GM19099 (cell line): Measurements from ENCODE around the gene HEATR5B.
A peak's percentile ranks its signal among the peaks of the same experiment; 100 is the strongest.

ENCODE experiments used
- POLR2A ChIP-seq: IDR thresholded peaks from 3 replicates; pipeline ENCODE4 v1.6.1; 2011; ENCODE audit warnings: low read depth; ENCODE audit not compliant: insufficient read length; ENCODE audit errors: extremely low read depth

HEATR5B gene

DNA sequence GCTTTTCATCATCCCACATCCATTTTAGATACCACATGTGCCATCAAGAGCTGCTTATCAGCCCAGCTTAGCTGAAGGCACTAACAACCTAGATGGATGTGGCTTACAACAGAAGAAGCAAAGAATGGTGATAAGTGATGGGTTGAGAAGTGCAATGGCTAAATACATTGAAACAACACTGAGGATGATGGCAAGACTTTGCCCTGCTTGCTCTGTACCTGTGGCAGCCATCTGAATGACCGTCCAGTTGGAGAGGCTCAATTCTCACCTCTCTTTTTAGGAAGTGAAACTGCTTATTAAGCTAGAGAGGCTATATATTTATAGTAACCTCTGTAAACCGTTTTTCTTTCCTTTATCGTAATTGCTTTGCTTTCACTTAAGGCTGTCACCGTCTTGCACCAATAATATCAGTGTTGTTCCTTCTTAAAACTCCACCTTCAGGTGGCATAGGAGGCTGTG, 5.9 kb upstream of the HEATR5B start:
- peak; percentile 32 for TF ChIP-seq POLR2A

DNA sequence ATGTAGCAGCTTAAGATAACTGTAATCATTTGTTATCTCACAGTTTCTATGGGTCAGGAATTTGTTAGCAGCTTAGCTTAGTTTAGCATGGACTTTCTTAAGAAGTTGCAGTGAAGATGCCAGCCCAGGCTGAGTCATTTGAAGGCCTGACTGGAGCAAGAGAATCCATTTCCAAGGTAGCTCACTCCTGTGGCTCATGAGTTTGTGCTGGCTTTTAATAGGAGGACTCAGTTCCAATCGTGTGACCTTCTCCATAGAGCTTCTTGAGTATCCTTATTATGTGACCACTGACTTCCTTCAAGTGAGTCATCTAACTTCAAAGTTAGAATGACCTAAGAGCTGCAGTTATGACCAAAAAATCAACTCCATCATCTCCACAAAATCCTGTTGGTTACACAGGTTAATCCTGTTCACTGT, 1.6 kb upstream of the HEATR5B start:
- TF ChIP-seq POLR2A: no peak

DNA sequence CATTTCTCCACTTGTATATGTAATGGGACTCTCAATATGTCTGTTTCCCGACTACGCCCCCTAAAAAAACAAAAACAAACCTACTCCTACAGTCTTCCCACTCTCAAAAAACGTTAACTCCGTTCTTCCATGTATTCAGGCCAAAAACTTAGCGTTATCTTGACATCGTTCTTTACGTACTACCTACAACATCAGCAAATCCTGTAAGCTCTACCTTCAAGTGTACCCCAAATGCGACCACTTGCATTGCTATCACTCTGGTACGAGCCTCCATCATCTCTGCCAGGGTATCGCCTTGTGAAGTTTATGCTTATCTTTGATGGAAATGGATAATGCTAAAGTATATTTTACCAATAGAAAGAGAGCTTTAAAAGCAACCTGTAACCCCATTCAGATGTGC, 625 bp upstream of the HEATR5B start:
- no peak for TF ChIP-seq POLR2A

DNA sequence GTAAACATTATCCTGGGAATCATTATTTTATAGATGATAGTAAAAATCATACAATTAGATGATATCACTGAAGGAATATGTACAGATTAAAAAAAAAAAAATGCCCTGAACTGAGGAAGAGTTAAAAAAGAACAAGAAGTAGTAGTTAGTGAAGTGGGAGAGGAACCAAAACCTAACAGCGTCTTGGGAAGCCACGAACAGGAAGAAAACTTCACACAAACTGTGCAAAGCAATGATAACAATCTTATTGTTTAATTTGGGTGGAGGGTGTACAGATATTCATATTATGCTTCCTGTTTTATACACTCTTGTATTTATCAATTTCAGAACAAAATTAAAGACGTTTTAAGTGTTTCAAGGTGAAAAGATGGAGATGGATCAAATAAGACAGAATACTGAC, 3.5 kb downstream of the HEATR5B start:
- no peak for TF ChIP-seq POLR2A

DNA sequence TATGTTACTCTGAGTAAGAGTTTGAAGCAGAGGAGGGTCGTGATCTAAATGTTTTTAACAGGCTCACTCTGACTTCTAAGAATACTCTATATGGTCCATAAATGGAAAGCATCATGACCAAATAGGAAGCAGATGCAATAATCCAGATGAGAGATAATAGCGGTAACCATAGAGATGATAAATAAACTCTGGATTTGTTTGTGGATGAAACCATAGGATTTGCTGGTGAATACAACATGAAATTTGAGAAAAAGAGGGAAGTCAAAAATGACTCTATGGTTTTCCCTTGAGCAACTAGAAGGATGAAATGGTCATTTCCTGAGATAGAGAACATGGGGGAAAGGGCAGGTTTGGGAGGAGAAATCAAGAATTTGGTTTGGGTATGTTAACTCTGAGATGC, 3.9 kb downstream of the HEATR5B start:
- TF ChIP-seq POLR2A: no peak

DNA sequence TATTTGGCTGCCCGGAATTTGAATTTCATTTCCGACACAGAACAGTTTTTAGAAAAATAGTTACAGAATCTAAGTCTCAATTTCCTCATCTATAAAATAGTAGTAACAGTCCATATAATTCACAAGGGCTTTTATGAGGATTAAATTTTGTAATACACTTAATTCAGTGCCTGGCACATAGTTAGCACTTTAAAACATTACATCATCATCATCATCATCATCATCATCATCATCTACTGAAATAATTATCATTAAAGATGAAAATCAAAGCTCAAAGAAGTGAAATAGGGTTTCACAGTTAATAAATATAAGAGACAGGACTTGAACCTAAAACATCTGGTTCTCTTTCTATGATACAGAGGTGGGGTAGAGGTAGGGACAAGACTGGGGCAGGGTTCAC, 13.2 kb downstream of the HEATR5B start:
- TF ChIP-seq POLR2A: no peak

DNA sequence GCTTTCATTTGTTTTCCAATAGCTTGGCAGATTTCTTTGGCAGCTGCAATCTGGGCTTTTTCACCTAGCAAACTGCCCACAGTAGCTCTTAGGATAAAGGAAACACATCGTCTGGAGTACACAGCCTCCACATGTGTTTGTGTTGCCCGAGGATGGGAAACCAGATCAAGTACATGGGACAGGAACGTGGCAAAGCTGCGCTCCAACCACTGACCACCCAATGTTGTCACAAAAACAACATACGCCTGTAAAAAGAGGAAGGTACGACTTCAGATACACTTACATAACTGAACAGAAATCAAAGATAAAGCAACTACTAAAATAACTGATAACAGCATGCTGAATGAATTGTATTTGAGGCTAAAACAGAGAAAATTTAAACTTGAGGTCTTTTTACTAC, 15.5 kb downstream of the HEATR5B start:
- TF ChIP-seq POLR2A: no peak

DNA sequence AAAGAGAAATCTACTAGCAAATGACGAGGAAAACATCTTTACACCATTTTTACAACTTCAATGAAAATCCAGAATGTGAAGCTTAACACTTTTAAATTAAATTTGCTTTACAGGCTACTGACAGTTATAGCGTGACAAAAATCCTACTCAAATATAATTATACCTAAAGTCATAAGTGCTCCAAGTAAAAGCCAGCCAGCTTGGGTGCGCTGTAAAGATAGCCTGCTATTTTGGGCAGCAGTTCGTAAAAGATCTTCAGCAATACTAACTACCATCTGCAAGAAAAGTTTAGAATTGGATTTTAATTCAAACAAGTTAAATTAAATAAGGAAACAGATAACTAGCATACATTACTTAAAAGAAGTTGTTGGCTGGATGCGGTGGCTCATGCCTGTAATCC, 22.4 kb downstream of the HEATR5B start:
- no peak for TF ChIP-seq POLR2A

DNA sequence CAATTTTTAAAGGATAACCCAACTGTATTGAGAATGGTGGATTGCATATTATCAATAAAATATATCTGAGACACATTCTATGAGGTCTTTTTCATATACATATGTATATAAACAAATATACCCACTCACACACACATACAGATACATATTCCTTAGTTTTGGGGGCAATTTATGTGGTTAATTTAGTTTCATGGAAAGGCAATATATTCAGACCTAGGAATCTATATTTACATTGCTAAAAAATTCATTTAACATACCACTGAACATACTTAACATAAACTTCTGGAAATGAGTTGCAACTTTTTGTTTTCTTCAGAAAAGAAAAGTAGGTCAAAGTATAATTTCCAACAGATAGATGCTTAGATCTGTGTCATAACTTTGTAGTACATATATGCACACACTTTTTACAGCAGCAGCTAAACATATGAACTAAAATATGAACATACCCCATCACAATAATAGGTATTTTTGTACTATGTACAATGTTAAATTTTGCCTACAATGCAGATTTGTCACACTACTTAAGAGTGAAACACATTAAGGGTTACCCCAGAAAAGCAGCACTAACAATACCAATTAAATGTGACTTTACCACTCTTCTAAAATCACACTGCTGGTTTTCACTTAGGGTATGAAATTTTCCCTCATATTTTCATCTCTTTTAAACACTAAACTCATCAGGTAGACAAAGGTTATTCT, 23.0 kb downstream of the HEATR5B start:
- TF ChIP-seq POLR2A: no peak

DNA sequence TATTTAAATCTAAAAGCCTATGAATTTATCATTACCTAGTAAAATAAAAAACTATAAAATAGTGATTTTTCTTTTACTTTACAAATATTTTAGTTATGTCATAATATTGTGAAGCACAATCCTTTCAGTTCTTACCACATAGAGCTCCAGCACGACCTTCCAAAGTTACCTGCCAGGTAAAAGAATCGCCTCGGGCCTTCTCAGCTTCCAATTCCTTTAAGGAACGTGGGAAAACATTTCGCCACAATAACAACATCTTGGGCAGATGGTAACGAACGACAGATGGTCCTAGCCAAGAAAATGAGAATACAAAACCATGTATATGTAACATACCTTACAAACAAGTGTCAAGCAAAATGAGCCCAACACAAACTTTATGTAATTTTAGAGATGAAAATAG, 23.7 kb downstream of the HEATR5B start:
- no peak for TF ChIP-seq POLR2A

DNA sequence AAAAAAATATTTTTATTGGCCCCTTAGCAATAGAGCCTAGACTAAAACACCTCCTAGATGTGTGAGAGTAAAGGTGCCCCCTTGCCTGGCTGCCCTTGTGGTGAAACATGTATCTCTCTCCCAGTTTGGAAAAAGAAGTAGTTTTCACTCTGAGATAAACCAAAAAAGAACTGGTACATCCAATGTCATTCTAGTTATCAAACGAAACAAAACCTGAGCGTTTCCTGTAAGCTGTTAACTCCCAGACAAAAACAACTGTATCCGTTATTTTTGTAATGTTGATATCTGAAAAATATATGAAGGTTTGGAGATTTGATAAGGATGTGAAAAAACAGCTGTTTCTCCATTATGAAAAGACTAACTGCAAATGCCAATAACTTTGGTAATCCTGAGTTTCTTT, 24.3 kb downstream of the HEATR5B start:
- TF ChIP-seq POLR2A: no peak

DNA sequence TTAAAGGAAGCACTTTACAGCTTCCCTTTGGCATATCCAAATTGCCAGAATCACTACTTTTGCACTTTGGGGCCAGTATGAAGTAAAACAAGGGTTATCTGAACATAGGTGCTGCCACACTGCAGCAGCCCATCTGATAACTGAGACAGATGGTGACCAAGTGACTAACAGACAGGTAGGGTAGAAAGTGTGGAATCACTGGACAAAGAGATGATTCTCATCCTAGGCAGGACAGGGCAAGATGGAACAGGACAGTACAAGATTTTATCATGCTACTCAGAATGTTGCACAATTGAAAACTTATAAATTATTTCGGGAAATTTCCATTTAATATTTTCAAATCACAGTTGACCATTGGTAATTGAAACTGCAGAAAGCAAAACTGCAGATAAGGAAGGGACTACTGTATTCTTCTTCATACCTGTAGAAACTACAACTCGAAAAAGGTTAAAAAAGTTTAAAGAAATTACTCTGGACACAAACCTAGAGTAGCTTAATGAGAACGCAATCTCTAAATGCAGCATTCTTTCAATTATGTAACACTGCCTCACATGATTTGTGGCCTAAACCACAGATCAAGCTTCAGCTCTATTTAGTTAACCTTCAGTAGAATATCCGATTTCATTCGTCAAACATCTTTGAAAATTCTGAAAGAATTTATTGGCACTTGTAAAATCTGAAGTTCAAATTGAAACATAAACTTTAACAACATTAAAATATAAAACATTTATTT, 31.4 kb downstream of the HEATR5B start:
- no peak for TF ChIP-seq POLR2A

DNA sequence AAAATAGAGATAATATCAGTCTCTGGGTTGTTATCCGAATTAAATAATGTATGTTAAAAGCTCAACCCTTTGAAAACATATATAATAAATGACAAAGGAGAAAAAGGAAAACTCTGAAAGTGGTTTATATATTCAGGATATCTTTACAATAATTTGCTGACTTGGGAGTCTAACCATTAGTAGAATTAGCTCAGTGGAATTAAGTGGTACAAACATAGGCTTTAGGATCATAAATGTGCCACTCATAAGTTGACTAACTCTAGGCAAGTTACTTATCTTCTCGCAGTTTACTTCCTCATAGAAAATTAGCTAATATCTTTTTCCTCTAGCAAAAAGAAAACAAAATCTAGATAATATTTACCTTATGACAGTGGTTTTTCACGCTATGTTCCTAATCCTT, 44.6 kb downstream of the HEATR5B start:
- no peak for TF ChIP-seq POLR2A

DNA sequence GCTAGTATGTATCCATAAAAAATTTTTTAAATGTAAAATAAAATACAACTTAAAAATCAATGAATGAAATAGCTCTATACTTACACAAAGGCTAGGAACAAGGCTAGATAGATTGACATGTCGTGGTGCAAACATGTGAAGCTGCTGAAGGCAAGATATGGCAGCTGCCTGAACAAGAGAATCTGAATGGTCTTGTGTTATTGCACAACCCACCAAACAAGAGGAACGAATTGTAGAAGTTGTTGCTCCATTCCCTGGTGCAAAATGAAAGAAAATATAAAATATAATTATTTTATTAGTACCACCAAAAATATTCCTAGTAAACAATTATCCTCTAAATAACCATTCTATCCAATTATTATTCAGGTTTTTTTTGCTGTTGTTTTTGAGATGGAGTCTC, 46.4 kb downstream of the HEATR5B start:
- TF ChIP-seq POLR2A: no peak

DNA sequence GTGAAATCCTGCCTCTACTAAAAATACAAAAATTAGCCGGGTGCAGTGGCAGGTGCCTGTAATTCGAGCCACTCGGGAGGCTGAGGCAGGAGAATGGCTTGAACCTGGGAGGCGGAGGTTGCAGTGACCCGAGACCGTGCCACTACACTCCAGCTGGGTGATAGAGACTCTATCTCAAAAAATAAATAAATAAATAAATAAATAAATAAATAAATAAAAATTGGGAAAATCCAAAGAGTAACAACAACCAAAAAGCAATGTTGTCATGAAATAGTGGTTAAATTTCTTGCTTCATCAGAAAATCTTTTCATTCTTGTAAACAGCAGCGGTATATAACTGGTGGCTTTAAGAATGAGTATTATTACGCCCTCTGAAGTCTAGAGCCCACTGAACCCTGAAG, 54.4 kb downstream of the HEATR5B start:
- no peak for TF ChIP-seq POLR2A

DNA sequence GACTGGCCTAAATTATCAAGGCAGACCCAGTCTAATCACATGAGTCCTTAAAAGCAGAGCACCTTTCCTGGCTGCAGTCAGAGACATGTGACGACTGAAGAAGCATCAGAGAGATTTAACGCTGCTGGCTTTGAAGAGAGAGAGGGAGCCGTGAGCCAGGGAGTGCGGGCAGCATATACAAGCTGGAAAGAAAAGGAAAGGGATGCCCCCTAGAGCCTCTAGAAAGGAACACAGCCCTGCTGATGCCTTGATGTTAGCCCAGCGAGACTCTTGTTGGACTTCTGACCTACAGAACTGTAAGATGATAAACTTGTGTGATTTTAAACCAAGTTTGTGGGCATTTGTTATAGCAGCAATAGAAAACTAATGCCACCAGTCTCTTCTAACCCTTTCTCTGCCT, 58.1 kb downstream of the HEATR5B start:
- no peak for TF ChIP-seq POLR2A
